CD8-positive, alpha-beta memory T cell (primary cell): ENCODE data around the gene ZNF512. TPM values are rescaled to one million over a fixed set of nuclear protein-coding genes. Genes with fewer than 3 reads are reported as not detected.
"Not testable (repeated sequence)": the region's sequence is repeated elsewhere in the genome, so short reads cannot be mapped to it uniquely, and the experiment has no call there.

Experiments used
- CTCF ChIA-PET: fragments of 350-600 bp; sonication (Branson Sonifier 250); formaldehyde crosslinking; loops from one replicate; lab custom pipeline; 2021; ENCODE audit warnings: antibody characterized with exemption; lab: Charles Lee
- POLR2A ChIA-PET: fragments of 350-600 bp; sonication (Branson Sonifier 250); formaldehyde crosslinking; loops from one replicate; lab custom pipeline; 2021; ENCODE audit warnings: antibody characterized with exemption; lab: Charles Lee
- DNase-seq, 5 donors: peaks; one replicate each; pipeline versions ENCODE4 v3.0.0 to v3.0.0-alpha.2; 2020 to 2022; ENCODE audit warnings: mixed read lengths in 1 of 5
- H3K27ac ChIP-seq: one replicate; pipeline ENCODE4 v1.7.0; 2013; ENCODE audit warnings: low read depth, mild to moderate bottlenecking, low read length, moderate library complexity
- H3K27me3 ChIP-seq: 2 replicates; pipeline ENCODE4 v1.7.0; 2013; ENCODE audit warnings: low read length, mild to moderate bottlenecking; ENCODE audit not compliant: insufficient read depth, poor library complexity, severe bottlenecking
- H3K36me3 ChIP-seq: 2 replicates; pipeline ENCODE4 v1.7.0; 2013; ENCODE audit warnings: mild to moderate bottlenecking, low read length, moderate library complexity; ENCODE audit not compliant: insufficient read depth
- H3K4me1 ChIP-seq: 2 replicates; pipeline ENCODE4 v1.7.0; 2013; ENCODE audit warnings: mild to moderate bottlenecking, low read length, moderate library complexity; ENCODE audit not compliant: insufficient read depth
- H3K4me3 ChIP-seq: 2 replicates; pipeline ENCODE4 v1.7.0; 2013; ENCODE audit warnings: mild to moderate bottlenecking, low read length
- H3K9me3 ChIP-seq: 2 replicates; pipeline ENCODE4 v1.7.0; 2013; ENCODE audit warnings: mild to moderate bottlenecking, low read length
- H3K27ac Mint-ChIP-seq, 8 donors: one replicate each; pipeline ENCODE4 v1.8.0; 2020 to 2021; ENCODE audit warnings: mixed read lengths in 8 of 8, mild to moderate bottlenecking in 6 of 8, inconsistent platforms in 3 of 8, moderate library complexity in 3 of 8
- H3K27me3 Mint-ChIP-seq, 2 donors: one replicate each; pipeline ENCODE4 v1.8.0; 2020 to 2021; ENCODE audit warnings: mixed read lengths in 2 of 2, mild to moderate bottlenecking in 1 of 2, moderate library complexity in 1 of 2
- H3K36me3 Mint-ChIP-seq, 3 donors: one replicate each; pipeline ENCODE4 v1.8.0; 2020 to 2021; ENCODE audit warnings: mixed read lengths in 3 of 3, inconsistent platforms in 1 of 3, mild to moderate bottlenecking in 1 of 3
- H3K4me1 Mint-ChIP-seq, 3 donors: one replicate each; pipeline ENCODE4 v1.8.0; 2020 to 2021; ENCODE audit warnings: mixed read lengths in 3 of 3, inconsistent platforms in 1 of 3, mild to moderate bottlenecking in 1 of 3
- H3K4me3 Mint-ChIP-seq, 7 donors: one replicate each; pipeline ENCODE4 v1.8.0; 2020 to 2021; ENCODE audit warnings: mixed read lengths in 7 of 7, mild to moderate bottlenecking in 6 of 7, moderate library complexity in 4 of 7, inconsistent platforms in 2 of 7
- H3K9me3 Mint-ChIP-seq, 5 donors: one replicate each; pipeline ENCODE4 v1.8.0; 2020 to 2022; ENCODE audit warnings: mixed read lengths in 5 of 5, mild to moderate bottlenecking in 3 of 5, moderate library complexity in 2 of 5, inconsistent platforms in 1 of 5
- polyA plus RNA-seq: library from polyadenylated mRNA; unstranded; fragments of 300-500 nt; fragmentation: Illumina TruSeq; gene quantifications from one replicate; pipeline ENCODE4 v1.2.3, GENCODE V29; 2021
- total RNA-seq, 2 experiments: library from RNA; stranded (reverse); gene quantifications; one replicate each; pipeline ENCODE4 v1.2.3, GENCODE V29; 2021

ZNF512 gene
- total and polyA plus RNA-seq, 3 experiments from 2014 or later, result 20.6 to 39.1 (median 21.8) TPM

DNA sequence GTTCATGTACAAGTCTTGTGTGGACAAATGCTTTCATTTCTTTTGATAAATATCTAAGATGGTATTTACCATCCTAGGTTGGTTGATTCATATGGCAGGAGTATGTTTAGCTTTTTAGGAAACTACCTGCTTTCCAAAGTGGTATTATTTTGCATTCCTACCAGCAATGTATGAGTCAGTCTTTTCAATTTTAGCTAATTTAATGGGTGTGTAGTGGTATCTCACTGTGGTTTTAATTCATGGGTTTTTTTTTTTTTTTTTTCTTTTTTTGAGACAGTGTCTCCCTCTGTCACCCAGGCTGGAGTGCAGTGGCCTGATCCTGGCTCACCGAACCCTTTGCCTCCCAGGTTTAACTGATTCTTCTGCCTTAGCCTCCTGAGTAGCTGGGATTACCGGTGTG, 4.2 kb downstream of the ZNF512 start:
- Histone ChIP-seq H3K9me3 (no peaks in the 10 kb centered on the region), H3K4me3 (no peak overlapping the region), H3K36me3 (no peaks in the 10 kb centered on the region), H3K4me1 (peaks cover 50% of the 10 kb centered on the region), H3K27ac (no peak overlapping the region), H3K27me3 (no peaks in the 10 kb centered on the region)
- H3K4me3 Mint-ChIP-seq, result peak overlapping the region; percentile 2 to 76 (median 45)
- H3K27ac Mint-ChIP-seq, result peak overlapping the region in 5 of 8 donors; percentile 3 to 64 (median 34)
- H3K27me3 Mint-ChIP-seq, result peaks cover 0 to 2% of the 10 kb centered on the region in 2 donors
- H3K9me3 Mint-ChIP-seq, result peaks cover 10 to 17% (median 14%) of the 10 kb centered on the region in 5 donors
- ChIA-PET POLR2A (no interaction called here), CTCF (no interaction called here)
- no peak for DNase-seq
- peaks cover 64 to 80% (median 78%) of the 10 kb centered on the region in 3 donors for H3K4me1 Mint-ChIP-seq
- peaks cover 7 to 30% (median 24%) of the 10 kb centered on the region in 3 donors for H3K36me3 Mint-ChIP-seq

GRCh38 chr2:27588308-27588707, 5.5 kb downstream of the ZNF512 start:
- H3K36me3 ChIP-seq, result no peaks in the 10 kb centered on the region
- Mint-ChIP-seq H3K27ac (peak overlapping the region in 3 of 8 donors; percentile 9 to 32 (median 24)), H3K4me3 (peak overlapping the region in 4 of 7 donors; percentile 1 to 59 (median 31)), H3K4me1 (peaks cover 55 to 71% (median 71%) of the 10 kb centered on the region in 3 donors), H3K27me3 (no peaks in the 10 kb centered on the region), H3K36me3 (peaks cover 10 to 29% (median 26%) of the 10 kb centered on the region in 3 donors), H3K9me3 (peaks cover 13 to 19% (median 17%) of the 10 kb centered on the region in 5 donors)
- no peak for DNase-seq
- ChIA-PET POLR2A (no interaction called here), CTCF (no interaction called here)
- peaks cover 40% of the 10 kb centered on the region for H3K4me1 ChIP-seq
- H3K27me3 ChIP-seq, result no peaks in the 10 kb centered on the region
- H3K4me3 ChIP-seq, result no peak overlapping the region
- no peaks in the 10 kb centered on the region for H3K9me3 ChIP-seq
- no peak overlapping the region for H3K27ac ChIP-seq

GRCh38 chr2:27591745-27592144, 8.9 kb downstream of the ZNF512 start:
- H3K27ac ChIP-seq, result no peak overlapping the region
- no peak overlapping the region for H3K4me3 ChIP-seq
- peaks cover 10% of the 10 kb centered on the region for H3K4me1 ChIP-seq
- Mint-ChIP-seq H3K27me3 (no peaks in the 10 kb centered on the region), H3K4me3 (no peak overlapping the region), H3K4me1 (peaks cover 37 to 56% (median 53%) of the 10 kb centered on the region in 3 donors), H3K27ac (no peak overlapping the region), H3K36me3 (peaks cover 23 to 50% (median 45%) of the 10 kb centered on the region in 3 donors), H3K9me3 (peaks cover 23 to 40% (median 29%) of the 10 kb centered on the region in 5 donors)
- ChIA-PET CTCF (interaction anchor here (0.6 kb wide), 1 partner anchor 1238 kb away, joined by 3 read pairs; no protein-coding TSS in a partner anchor), POLR2A (no interaction called here)
- peaks cover 1% of the 10 kb centered on the region for H3K36me3 ChIP-seq
- no peaks in the 10 kb centered on the region for H3K27me3 ChIP-seq
- DNase-seq, result no peak
- H3K9me3 ChIP-seq, result peaks cover 9% of the 10 kb centered on the region

DNA sequence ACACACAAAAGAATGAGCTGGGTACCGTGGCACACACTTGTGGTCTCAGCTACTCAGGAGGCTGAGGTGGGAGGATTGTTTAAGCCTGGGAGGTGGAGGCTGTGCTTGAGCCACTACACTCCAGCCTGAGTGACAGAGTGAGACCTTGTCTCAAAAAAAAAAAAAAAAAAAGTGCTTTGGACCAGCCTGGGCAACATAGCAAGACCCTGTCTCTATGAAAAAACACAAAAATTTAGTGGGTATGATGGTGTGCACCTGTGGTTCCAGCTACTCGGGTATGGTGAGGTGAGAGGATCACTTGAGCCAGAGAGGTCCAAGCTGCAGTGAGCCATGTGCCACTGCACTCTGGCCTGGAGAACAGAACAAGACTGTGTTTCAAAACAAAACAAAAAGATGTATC, 10.4 kb downstream of the ZNF512 start:
- Mint-ChIP-seq H3K36me3 (peaks cover 29 to 58% (median 41%) of the 10 kb centered on the region in 3 donors), H3K27ac (peak overlapping the region in 1 of 8 donors; percentile 17), H3K4me3 (peak overlapping the region in 1 of 7 donors; percentile 69), H3K27me3 (no peaks in the 10 kb centered on the region), H3K9me3 (peaks cover 23 to 40% (median 29%) of the 10 kb centered on the region in 5 donors), H3K4me1 (peaks cover 38 to 57% (median 56%) of the 10 kb centered on the region in 3 donors)
- H3K9me3 ChIP-seq, result peaks cover 9% of the 10 kb centered on the region
- CTCF ChIA-PET, result no interaction called here
- no peak overlapping the region for H3K4me3 ChIP-seq
- no peak for DNase-seq
- POLR2A ChIA-PET, result interaction anchor here (0.7 kb wide), 1 partner anchor 329 kb away, joined by 4 read pairs; no protein-coding TSS in a partner anchor
- peaks cover 12% of the 10 kb centered on the region for H3K4me1 ChIP-seq
- H3K27ac ChIP-seq, result no peak overlapping the region
- no peaks in the 10 kb centered on the region for H3K27me3 ChIP-seq
- H3K36me3 ChIP-seq, result peaks cover 12% of the 10 kb centered on the region

- peaks cover 36 to 56% (median 54%) of the 10 kb centered on the region in 3 donors for H3K4me1 Mint-ChIP-seq
- H3K27ac Mint-ChIP-seq, H3K27me3 Mint-ChIP-seq, H3K27ac ChIP-seq, POLR2A ChIA-PET, H3K4me3 ChIP-seq, H3K27me3 ChIP-seq, H3K9me3 ChIP-seq, DNase-seq: not testable (repeated sequence)
- peak overlapping the region in 1 of 7 donors; percentile 70 for H3K4me3 Mint-ChIP-seq
- Histone ChIP-seq H3K4me1 (peaks cover 12% of the 10 kb centered on the region), H3K36me3 (peaks cover 15% of the 10 kb centered on the region)
- H3K36me3 Mint-ChIP-seq, result peaks cover 29 to 64% (median 40%) of the 10 kb centered on the region in 3 donors
- peaks cover 23 to 40% (median 29%) of the 10 kb centered on the region in 5 donors for H3K9me3 Mint-ChIP-seq
- CTCF ChIA-PET, result interaction anchor here (1.5 kb wide), 1 partner anchor 10 kb away, joined by 6 read pairs; no protein-coding TSS in a partner anchor
Measured at GRCh38 chr2:27594020-27594703, 11.3 kb downstream of the ZNF512 start.

GRCh38 chr2:27595412-27595811, 12.6 kb downstream of the ZNF512 start:
- H3K27me3 ChIP-seq, DNase-seq, H3K27me3 Mint-ChIP-seq, H3K4me3 Mint-ChIP-seq, POLR2A ChIA-PET, H3K4me3 ChIP-seq, H3K27ac ChIP-seq, H3K9me3 ChIP-seq: not testable (repeated sequence)
- H3K36me3 ChIP-seq, result peaks cover 27% of the 10 kb centered on the region
- Mint-ChIP-seq H3K36me3 (peaks cover 27 to 67% (median 29%) of the 10 kb centered on the region in 3 donors), H3K9me3 (peaks cover 13 to 33% (median 21%) of the 10 kb centered on the region in 5 donors), H3K4me1 (peaks cover 40 to 56% (median 53%) of the 10 kb centered on the region in 3 donors), H3K27ac (peak overlapping the region in 3 of 8 donors; percentile 13 to 57 (median 14))
- peaks cover 12% of the 10 kb centered on the region for H3K4me1 ChIP-seq
- CTCF ChIA-PET, result interaction anchor here (1.5 to 2.1 kb wide), 2 partner anchors 9 to 10 kb away, joined by 6 to 7 read pairs; no protein-coding TSS in a partner anchor

GRCh38 chr2:27596627-27597026, 13.8 kb downstream of the ZNF512 start:
- H3K36me3 Mint-ChIP-seq, result peaks cover 21 to 75% (median 29%) of the 10 kb centered on the region in 3 donors

GRCh38 chr2:27606611-27607010, 23.8 kb downstream of the ZNF512 start:
- Mint-ChIP-seq H3K4me3 (no peak overlapping the region), H3K27ac (peak overlapping the region in 4 of 8 donors; percentile 26 to 48 (median 44)), H3K9me3 (no peaks in the 10 kb centered on the region), H3K4me1 (peaks cover 4 to 9% (median 9%) of the 10 kb centered on the region in 3 donors), H3K27me3 (no peaks in the 10 kb centered on the region), H3K36me3 (peaks cover 7 to 77% (median 24%) of the 10 kb centered on the region in 3 donors)
- no peak overlapping the region for H3K4me3 ChIP-seq
- no peak overlapping the region for H3K27ac ChIP-seq
- H3K4me1 ChIP-seq, result no peaks in the 10 kb centered on the region
- no peaks in the 10 kb centered on the region for H3K27me3 ChIP-seq
- CTCF ChIA-PET, result no interaction called here
- POLR2A ChIA-PET, result no interaction called here
- no peak for DNase-seq
- peaks cover 55% of the 10 kb centered on the region for H3K36me3 ChIP-seq
- no peaks in the 10 kb centered on the region for H3K9me3 ChIP-seq

More at GRCh38 chr2:27596627-27597026, 13.8 kb downstream of the ZNF512 start:
- H3K27ac ChIP-seq, result no peak overlapping the region
- no peak overlapping the region for H3K4me3 ChIP-seq
- H3K9me3 ChIP-seq, result peaks cover 9% of the 10 kb centered on the region
- DNase-seq, result no peak
- Mint-ChIP-seq H3K27me3 (peaks cover 0 to 1% of the 10 kb centered on the region in 2 donors), H3K4me1 (peaks cover 37 to 54% (median 51%) of the 10 kb centered on the region in 3 donors), H3K27ac (peak overlapping the region in 3 of 8 donors; percentile 19 to 91 (median 79)), H3K9me3 (peaks cover 7 to 24% (median 16%) of the 10 kb centered on the region in 5 donors), H3K4me3 (no peak overlapping the region)
- peaks cover 31% of the 10 kb centered on the region for H3K36me3 ChIP-seq
- peaks cover 12% of the 10 kb centered on the region for H3K4me1 ChIP-seq
- ChIA-PET POLR2A (no interaction called here), CTCF (interaction anchor here (2.1 kb wide), 1 partner anchor 11 kb away, joined by 7 read pairs; no protein-coding TSS in a partner anchor)
- H3K27me3 ChIP-seq, result no peaks in the 10 kb centered on the region
